Thoracic aorta (tissue), 2 donors: ENCODE results near the gene NLRC5. TPM values are rescaled to one million over a fixed set of nuclear protein-coding genes. Genes with fewer than 3 reads are reported as not detected.
"Not testable (repeated sequence)": the region's sequence is repeated elsewhere in the genome, so short reads cannot be mapped to it uniquely, and the experiment has no call there.

Experiments used
- ATAC-seq: fragments of 150-250 bp; one replicate; pipeline ENCODE4 v1.8.0; 2017; ENCODE audit warnings: low read depth; ENCODE audit not compliant: insufficient number of reproducible peaks, low FRiP score
- DNase-seq: peaks from one replicate; pipeline ENCODE4 v3.0.0-alpha.2; 2020; ENCODE audit warnings: low spot score
- H3K27ac ChIP-seq, 2 donors: fragments of 200-600 bp; sonication (generic); 1 replicate in 1 of 2; 2 replicates in 1 of 2; pipeline ENCODE4 v1.5.1; 2016; ENCODE audit warnings: mild to moderate bottlenecking in 2 of 2, moderate library complexity in 2 of 2
- H3K27me3 ChIP-seq: fragments of 200-600 bp; sonication (generic); replicated peaks from 2 replicates; pipeline ENCODE4 v1.6.0; 2016; ENCODE audit warnings: mild to moderate bottlenecking; ENCODE audit not compliant: insufficient read depth
- H3K36me3 ChIP-seq: fragments of 200-600 bp; sonication (generic); one replicate; pipeline ENCODE4 v1.5.1; 2016
- H3K4me1 ChIP-seq, 2 donors: fragments of 200-600 bp; sonication (generic); 1 replicate in 1 of 2; 2 replicates in 1 of 2; pipeline versions ENCODE4 v1.5.1 to v1.6.0; 2016; ENCODE audit warnings: low read depth in 2 of 2, mild to moderate bottlenecking in 1 of 2; ENCODE audit not compliant: control insufficient read depth in 1 of 2
- H3K4me3 ChIP-seq: fragments of 200-600 bp; sonication (generic); 2 replicates; pipeline ENCODE4 v1.5.1; 2016; ENCODE audit warnings: mild to moderate bottlenecking
- H3K9me3 ChIP-seq: fragments of 200-600 bp; sonication (generic); 2 replicates; pipeline ENCODE4 v1.5.1; 2016
- CTCF ChIP-seq: fragments of 200-600 bp; sonication (generic); IDR thresholded peaks from one replicate; pipeline ENCODE4 v1.5.1; 2019; ENCODE audit warnings: antibody characterized with exemption
- total RNA-seq, 2 donors: library from RNA; depleted of rRNA; stranded (reverse); fragments of >200 nt; gene quantifications; one replicate each; pipeline versions ENCODE4 v1.1.0 to v1.2.3, GENCODE V29; 2016

Gene NLRC5
- total RNA-seq, 2 donors from 2014 or later, result 51.0 to 54.4 TPM

- Histone ChIP-seq H3K27ac (no peak overlapping the region), H3K27me3 (no peaks in the 10 kb centered on the region), H3K36me3 (no peaks in the 10 kb centered on the region), H3K4me1 (peaks cover 7 to 10% of the 10 kb centered on the region in 2 donors), H3K9me3 (no peaks in the 10 kb centered on the region), H3K4me3 (no peak overlapping the region)
- ATAC-seq, result no peak
- TF ChIP-seq CTCF, result no peak
- DNase-seq, result no peak
Measured at GRCh38 chr16:57098188-57098841, 109.0 kb downstream of the NLRC5 start.

GRCh38 chr16:57099965-57100364 is 110.6 kb downstream of the NLRC5 start:
- not testable (repeated sequence) for H3K4me3 ChIP-seq, H3K36me3 ChIP-seq, H3K27ac ChIP-seq, H3K4me1 ChIP-seq, H3K27me3 ChIP-seq, ATAC-seq, DNase-seq, H3K9me3 ChIP-seq

GRCh38 chr16:57100445-57100844 is 111.1 kb downstream of the NLRC5 start:
- no peaks in the 10 kb centered on the region for H3K27me3 ChIP-seq
- TF ChIP-seq CTCF, result no peak
- no peak overlapping the region for H3K27ac ChIP-seq
- no peak for DNase-seq
- no peak overlapping the region for H3K4me3 ChIP-seq
- no peaks in the 10 kb centered on the region for H3K36me3 ChIP-seq
- no peaks in the 10 kb centered on the region for H3K4me1 ChIP-seq
- no peaks in the 10 kb centered on the region for H3K9me3 ChIP-seq
- no peak for ATAC-seq

- DNase-seq (no peak), ATAC-seq (no peak)
- no peaks in the 10 kb centered on the region for H3K27me3 ChIP-seq
- H3K9me3 ChIP-seq, result no peaks in the 10 kb centered on the region
- H3K27ac ChIP-seq, result no peak overlapping the region
- no peaks in the 10 kb centered on the region for H3K4me1 ChIP-seq
- no peaks in the 10 kb centered on the region for H3K36me3 ChIP-seq
- no peak for TF ChIP-seq CTCF
- no peak overlapping the region for H3K4me3 ChIP-seq
Measured at GRCh38 chr16:57102888-57103851, 113.8 kb downstream of the NLRC5 start.

- ATAC-seq, result no peak
- H3K4me3 ChIP-seq, result no peak overlapping the region
- no peak for DNase-seq
Measured at GRCh38 chr16:57104706-57105105, 115.3 kb downstream of the NLRC5 start.

More at GRCh38 chr16:57104706-57105105, 115.3 kb downstream of the NLRC5 start:
- TF ChIP-seq CTCF, result no peak
- H3K27ac ChIP-seq, result no peak overlapping the region
- H3K9me3 ChIP-seq, result no peaks in the 10 kb centered on the region
- no peaks in the 10 kb centered on the region for H3K36me3 ChIP-seq
- H3K4me1 ChIP-seq, result no peaks in the 10 kb centered on the region
- no peaks in the 10 kb centered on the region for H3K27me3 ChIP-seq
